Kidney (tissue), 14 donors: Measurements from ENCODE around the gene SBK2. TPM values are rescaled to one million over a fixed set of nuclear protein-coding genes. Genes with fewer than 3 reads are reported as not detected.

Experiments used
- DNase-seq, 5 donors: peaks; one replicate each; pipeline ENCODE4 v3.0.0-alpha.2; 2013 to 2020
- FAIRE-seq: peaks from 2 replicates; lab custom pipeline; 2012; peaks lifted over from hg19 to GRCh38; lab: Jason Lieb, UNC
- H3K27ac ChIP-seq, 2 donors: one replicate each; pipeline ENCODE4 v1.7.0; 2013; ENCODE audit warnings: low read depth in 2 of 2, low read length in 2 of 2, inconsistent platforms in 1 of 2
- H3K27me3 ChIP-seq: one replicate; pipeline ENCODE4 v1.7.1; 2013; ENCODE audit warnings: low read length, inconsistent platforms; ENCODE audit not compliant: control insufficient read depth, insufficient read depth
- H3K36me3 ChIP-seq, 3 donors: one replicate each; pipeline versions ENCODE4 v1.7.0 to v1.7.1; 2013; ENCODE audit warnings: low read length in 3 of 3, control low read depth in 1 of 3, inconsistent platforms in 1 of 3; ENCODE audit not compliant: insufficient read depth in 3 of 3, control insufficient read depth in 2 of 3
- H3K4me1 ChIP-seq, 3 donors: one replicate each; pipeline versions ENCODE4 v1.7.0 to v1.7.1; 2013; ENCODE audit warnings: low read length in 3 of 3, inconsistent platforms in 1 of 3, low read depth in 1 of 3; ENCODE audit not compliant: control insufficient read depth in 2 of 3, insufficient read depth in 2 of 3
- H3K4me3 ChIP-seq, 3 donors: one replicate each; pipeline versions ENCODE4 v1.7.0 to v1.8.1; 2013; ENCODE audit warnings: low read length in 3 of 3, control low read depth in 1 of 3, inconsistent platforms in 1 of 3
- H3K9ac ChIP-seq, 3 donors: one replicate each; pipeline versions ENCODE4 v1.7.0 to v1.7.1; 2013; ENCODE audit warnings: low read length in 3 of 3, control low read depth in 1 of 3, inconsistent platforms in 1 of 3
- H3K9me3 ChIP-seq, 3 donors: one replicate each; pipeline versions ENCODE4 v1.7.0 to v1.7.1; 2013; ENCODE audit warnings: low read length in 3 of 3, control low read depth in 1 of 3, inconsistent platforms in 1 of 3; ENCODE audit not compliant: control insufficient read depth in 2 of 3, insufficient read depth in 1 of 3
- CTCF ChIP-seq: IDR thresholded peaks from 3 replicates; pipeline ENCODE4 v1.5.1; 2012; ENCODE audit warnings: mild to moderate bottlenecking, moderate library complexity, borderline replicate concordance; ENCODE audit not compliant: insufficient read depth; ENCODE audit errors: extremely low read depth
- intact Hi-C: fragments of 100-400 bp; cut with DNase I; formaldehyde crosslinking; loops from one replicate; pipeline ENCODE4 v1.11.1; 2022
- polyA plus RNA-seq: library from polyadenylated mRNA; stranded (reverse); fragments of 350-450 nt; fragmentation: Illumina TruSeq; extraction: RNeasy Lipid Tissue Mini Kit (QIAGEN cat#74804); gene quantifications from one replicate; pipeline ENCODE4 v1.2.3, GENCODE V29; 2014; ENCODE audit warnings: low read depth, low replicate concordance; ENCODE audit not compliant: insufficient read depth
- total RNA-seq: library from RNA; stranded (reverse); fragmentation: NEBNext Ultra II Directional; extraction: Animal tissue kit (Norgen Biotek cat#: 25700); gene quantifications from one replicate; pipeline ENCODE4 v1.2.1, GENCODE V29; 2021
- donor health status: control.
- donor health status: control.
- donor health status: control.
- donor health status: control.
- donor health status: control.
- donor health status: DM: yes; HTN: yes; CAD: no.
- donor health status: Normal renal cell carcinoma (clear cell type).

The SBK2 gene
- total and polyA plus RNA-seq, 2 donors from 2014 or later: not detected

- H3K9ac ChIP-seq: no peak overlapping the region
- no peak for DNase-seq
- H3K36me3 ChIP-seq: peaks cover 0 to 4% (median 0%) of the 10 kb centered on the region in 3 donors
- peaks cover 0 to 8% (median 3%) of the 10 kb centered on the region in 3 donors for H3K4me1 ChIP-seq
- TF ChIP-seq CTCF: no peak
- no peak overlapping the region for H3K4me3 ChIP-seq
- peaks cover 0 to 6% (median 0%) of the 10 kb centered on the region in 3 donors for H3K9me3 ChIP-seq
- H3K27ac ChIP-seq: no peak overlapping the region
- no peaks in the 10 kb centered on the region for H3K27me3 ChIP-seq
- FAIRE-seq: no peak
- intact Hi-C loops: no loop called here
Observed at GRCh38 chr19:55529636-55530234, 7.2 kb downstream of the SBK2 start.

GRCh38 chr19:55528030-55528803 is 8.7 kb downstream of the SBK2 start:
- DNase-seq: peak in 1 of 5 donors; percentile 40
- peaks cover 0 to 6% (median 0%) of the 10 kb centered on the region in 3 donors for H3K9me3 ChIP-seq
- H3K9ac ChIP-seq: no peak overlapping the region
- peaks cover 0 to 4% (median 0%) of the 10 kb centered on the region in 3 donors for H3K36me3 ChIP-seq
- peaks cover 0 to 8% (median 3%) of the 10 kb centered on the region in 3 donors for H3K4me1 ChIP-seq
- intact Hi-C loops: no loop called here
- no peak overlapping the region for H3K4me3 ChIP-seq
- TF ChIP-seq CTCF: no peak
- no peak overlapping the region for H3K27ac ChIP-seq
- H3K27me3 ChIP-seq: no peaks in the 10 kb centered on the region
- no peak for FAIRE-seq

- H3K27ac ChIP-seq: no peak overlapping the region
- intact Hi-C loops: no loop called here
- FAIRE-seq (no peak), DNase-seq (no peak)
- H3K9me3 ChIP-seq: peaks cover 0 to 6% (median 0%) of the 10 kb centered on the region in 3 donors
- peaks cover 0 to 8% (median 3%) of the 10 kb centered on the region in 3 donors for H3K4me1 ChIP-seq
- H3K27me3 ChIP-seq: no peaks in the 10 kb centered on the region
- no peak for TF ChIP-seq CTCF
- H3K9ac ChIP-seq: no peak overlapping the region
- no peak overlapping the region for H3K4me3 ChIP-seq
- peaks cover 0 to 4% (median 0%) of the 10 kb centered on the region in 3 donors for H3K36me3 ChIP-seq
Observed at GRCh38 chr19:55527197-55528029, 9.5 kb downstream of the SBK2 start.
